ENCODE data around the gene PPFIBP1. TPM values are rescaled to one million over a fixed set of nuclear protein-coding genes. Genes with fewer than 3 reads are reported as not detected.

Gene PPFIBP1
- total and polyA plus RNA-seq, 8 donors = 6.6 to 254 (median 50.0) TPM

DNA sequence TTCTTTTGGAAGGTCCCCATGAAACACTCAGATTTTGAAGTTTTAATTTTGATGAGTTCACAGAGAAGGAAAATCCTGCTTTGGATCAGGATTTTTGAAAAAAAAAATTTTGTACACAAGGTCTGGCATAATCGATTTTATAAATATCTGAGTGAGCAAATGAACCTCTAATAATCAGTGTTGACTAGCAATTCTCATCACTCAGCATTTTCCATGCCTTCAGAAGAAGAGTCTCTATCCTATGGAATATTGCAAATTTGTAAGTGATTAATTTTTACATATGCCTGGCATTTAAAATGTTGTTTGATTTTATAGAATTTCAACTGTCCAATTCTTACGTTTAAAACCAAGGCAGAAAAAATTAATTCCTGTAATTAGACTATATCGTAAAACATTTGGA is 141.7 kb downstream of the PPFIBP1 start:
- intact Hi-C loops (cut with DNase I; ENCODE audit: low total_unique reads) = no loop called here
- WGBS, 5 donors = 73 to 92% (median 77%) methylated on average over 3 of the region's 3 CpGs
- Histone ChIP-seq H3K27me3 (no peaks in the 10 kb centered on the region), H3K4me1 (no peaks in the 10 kb centered on the region), H3K36me3 (peaks cover 13 to 79% (median 62%) of the 10 kb centered on the region in 4 donors), H3K27ac (no peak overlapping the region), H3K4me3 (no peak overlapping the region), H3K9me3 (no peaks in the 10 kb centered on the region)
- no peak for DNase-seq
- TF ChIP-seq POLR2AphosphoS5 (IDR thresholded peaks at IDR 0.05) (no peak), POLR2A (IDR thresholded peaks at IDR 0.05) (no peak), EP300 (IDR thresholded peaks at IDR 0.05) (no peak)
- TF ChIP-seq, protein P1, sequence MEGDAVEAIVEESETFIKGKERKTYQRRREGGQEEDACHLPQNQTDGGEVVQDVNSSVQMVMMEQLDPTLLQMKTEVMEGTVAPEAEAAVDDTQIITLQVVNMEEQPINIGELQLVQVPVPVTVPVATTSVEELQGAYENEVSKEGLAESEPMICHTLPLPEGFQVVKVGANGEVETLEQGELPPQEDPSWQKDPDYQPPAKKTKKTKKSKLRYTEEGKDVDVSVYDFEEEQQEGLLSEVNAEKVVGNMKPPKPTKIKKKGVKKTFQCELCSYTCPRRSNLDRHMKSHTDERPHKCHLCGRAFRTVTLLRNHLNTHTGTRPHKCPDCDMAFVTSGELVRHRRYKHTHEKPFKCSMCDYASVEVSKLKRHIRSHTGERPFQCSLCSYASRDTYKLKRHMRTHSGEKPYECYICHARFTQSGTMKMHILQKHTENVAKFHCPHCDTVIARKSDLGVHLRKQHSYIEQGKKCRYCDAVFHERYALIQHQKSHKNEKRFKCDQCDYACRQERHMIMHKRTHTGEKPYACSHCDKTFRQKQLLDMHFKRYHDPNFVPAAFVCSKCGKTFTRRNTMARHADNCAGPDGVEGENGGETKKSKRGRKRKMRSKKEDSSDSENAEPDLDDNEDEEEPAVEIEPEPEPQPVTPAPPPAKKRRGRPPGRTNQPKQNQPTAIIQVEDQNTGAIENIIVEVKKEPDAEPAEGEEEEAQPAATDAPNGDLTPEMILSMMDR (IDR thresholded peaks at IDR 0.05) = no peak

DNA sequence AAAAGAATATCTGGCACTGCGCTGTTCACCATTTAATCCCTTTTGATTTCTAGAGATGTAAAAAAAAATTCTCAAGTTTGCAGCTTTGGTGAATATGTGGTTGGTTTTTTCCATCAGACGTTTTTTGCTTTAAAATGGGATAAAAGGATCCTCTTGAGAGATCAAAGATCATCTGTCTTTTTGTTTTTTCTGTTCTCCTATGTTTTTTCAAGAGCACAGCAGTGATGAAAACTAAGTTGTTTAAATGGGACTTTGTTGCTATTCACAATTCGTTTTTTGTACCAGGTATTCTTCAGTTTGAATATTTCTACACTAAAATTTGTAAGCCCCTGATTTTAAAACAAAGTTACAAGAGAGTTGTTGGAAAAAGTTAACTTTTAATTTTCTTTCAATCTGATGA is 142.5 kb downstream of the PPFIBP1 start:
- 54 to 62% (median 58%) methylated on average over 3 of the region's 3 CpGs for WGBS, 5 donors
- no peaks in the 10 kb centered on the region for H3K9me3 ChIP-seq
- no peak for DNase-seq
- TF ChIP-seq POLR2A (IDR thresholded peaks at IDR 0.05) (no peak), EP300 (IDR thresholded peaks at IDR 0.05) (no peak), POLR2AphosphoS5 (IDR thresholded peaks at IDR 0.05) (no peak)
- TF ChIP-seq, protein P1 (IDR thresholded peaks at IDR 0.05) = no peak
- H3K4me1 ChIP-seq = no peaks in the 10 kb centered on the region
- intact Hi-C loops (cut with DNase I; ENCODE audit: low total_unique reads) = no loop called here
- no peak overlapping the region for H3K4me3 ChIP-seq
- H3K36me3 ChIP-seq = peaks cover 13 to 77% (median 59%) of the 10 kb centered on the region in 4 donors
- H3K27ac ChIP-seq = no peak overlapping the region
- no peaks in the 10 kb centered on the region for H3K27me3 ChIP-seq

DNA sequence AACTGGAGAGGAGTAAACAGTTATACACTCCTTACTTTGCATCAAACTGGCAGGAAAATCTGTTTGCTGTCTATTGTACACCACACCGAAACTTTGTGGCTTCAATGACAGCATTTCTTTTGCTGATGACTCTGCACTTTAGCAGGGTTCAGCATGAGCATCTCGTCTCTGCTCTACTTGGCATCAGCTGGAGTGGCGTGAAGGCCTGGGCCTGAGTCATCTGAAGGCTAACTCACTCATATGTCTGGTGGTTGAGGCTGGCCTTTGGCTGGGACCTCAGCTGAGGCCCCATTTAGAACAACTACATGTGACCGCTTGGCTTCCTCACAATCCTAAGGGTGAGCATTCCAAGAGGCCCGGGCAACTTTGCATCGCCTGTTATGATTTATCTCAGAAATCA is 143.5 kb downstream of the PPFIBP1 start:
- Histone ChIP-seq H3K27ac (no peak overlapping the region), H3K4me3 (no peak overlapping the region), H3K36me3 (peaks cover 13 to 71% (median 57%) of the 10 kb centered on the region in 4 donors), H3K4me1 (peaks cover 0 to 3% (median under 1%) of the 10 kb centered on the region in 4 donors), H3K9me3 (no peaks in the 10 kb centered on the region), H3K27me3 (no peaks in the 10 kb centered on the region)
- WGBS, 5 donors = 86 to 93% (median 90%) methylated on average over 6 of the region's 6 CpGs
- intact Hi-C loops (cut with DNase I; ENCODE audit: low total_unique reads) = no loop called here
- no peak for TF ChIP-seq EP300 (IDR thresholded peaks at IDR 0.05)
- no peak for TF ChIP-seq POLR2A (IDR thresholded peaks at IDR 0.05)
- TF ChIP-seq, protein P1 (IDR thresholded peaks at IDR 0.05) = no peak
- no peak for TF ChIP-seq POLR2AphosphoS5 (IDR thresholded peaks at IDR 0.05)
- no peak for DNase-seq

DNA sequence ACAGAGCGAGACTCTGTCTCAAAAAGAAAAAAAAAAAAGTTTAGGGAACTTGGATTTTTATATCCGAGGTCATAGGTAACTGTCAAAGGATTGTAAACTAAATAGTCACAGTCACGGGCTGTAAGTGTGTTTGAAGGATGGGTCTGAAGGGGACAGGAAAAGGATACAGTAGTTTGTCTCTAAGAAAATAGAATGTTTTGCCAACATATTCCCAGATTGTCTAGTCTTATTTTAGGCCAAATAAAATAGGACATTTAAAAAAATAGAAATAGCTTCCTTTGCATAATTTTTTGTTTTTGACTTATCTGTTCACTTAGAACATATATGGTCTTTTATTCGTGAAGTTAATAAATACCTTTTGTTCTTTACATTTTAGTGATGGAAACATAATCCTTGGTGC is 148.0 kb downstream of the PPFIBP1 start:
- H3K27ac ChIP-seq = peak overlapping the region in 1 of 5 donors; percentile 33
- intact Hi-C loops (cut with DNase I; ENCODE audit: low total_unique reads) = no loop called here
- H3K4me1 ChIP-seq = peaks cover 0 to 15% (median 7%) of the 10 kb centered on the region in 4 donors
- no peak for DNase-seq
- H3K27me3 ChIP-seq = no peaks in the 10 kb centered on the region
- no peak overlapping the region for H3K4me3 ChIP-seq
- H3K36me3 ChIP-seq = peaks cover 12 to 56% (median 38%) of the 10 kb centered on the region in 4 donors
- no peaks in the 10 kb centered on the region for H3K9me3 ChIP-seq
- 77 to 86% (median 80%) methylated on average over 4 of the region's 4 CpGs for WGBS, 5 donors
- TF ChIP-seq, protein P1 (IDR thresholded peaks at IDR 0.05) = no peak
- TF ChIP-seq EP300 (IDR thresholded peaks at IDR 0.05) (no peak), POLR2A (IDR thresholded peaks at IDR 0.05) (no peak), POLR2AphosphoS5 (IDR thresholded peaks at IDR 0.05) (no peak)

Data from stomach (tissue), 9 donors.